ENCODE data around the gene SUN3. TPM values are rescaled to one million over a fixed set of nuclear protein-coding genes. Genes with fewer than 3 reads are reported as not detected.
"Not testable (repeated sequence)": the region's sequence is repeated elsewhere in the genome, so short reads cannot be mapped to it uniquely, and the experiment has no call there.

Gene SUN3
- total RNA-seq, 1 donor from 2014 or later: not detected

- H3K4me3 ChIP-seq: peak overlapping the region; percentile 40
- H3K36me3 ChIP-seq: no peaks in the 10 kb centered on the region
- peak; percentile 87 for DNase-seq (ENCODE audit: low spot score)
- no peaks in the 10 kb centered on the region for H4K20me1 ChIP-seq (ENCODE audit: low read depth)
- Mint-ChIP-seq H3K4me1 (peaks cover 34% of the 10 kb centered on the region), H3K9me3 (no peaks in the 10 kb centered on the region), H3K36me3 (no peaks in the 10 kb centered on the region), H3K27me3 (ENCODE audit: insufficient read depth, low read depth) (peaks cover 4% of the 10 kb centered on the region), H3K27ac (peak overlapping the region; percentile 90), H3K4me3 (peak overlapping the region; percentile 85)
- peak overlapping the region; percentile 94 for H2AFZ ChIP-seq (replicated peaks)
- no peak overlapping the region for H3K27ac ChIP-seq
- no peaks in the 10 kb centered on the region for H3K27me3 ChIP-seq
- peaks cover 11% of the 10 kb centered on the region for H3K4me1 ChIP-seq
- H3K4me2 ChIP-seq: peak overlapping the region; percentile 73
- H3K79me2 ChIP-seq (ENCODE audit: low read depth): no peaks in the 10 kb centered on the region
- H3F3A ChIP-seq (ENCODE audit: low read depth): peaks cover 3% of the 10 kb centered on the region
- no peaks in the 10 kb centered on the region for H3K9me3 ChIP-seq (ENCODE audit: low read depth)
- H3K9ac ChIP-seq: no peak overlapping the region
- no peak for TF ChIP-seq EZH2phosphoT487 (IDR thresholded peaks at IDR 0.05)
- no peak for TF ChIP-seq EZH2 (IDR thresholded peaks at IDR 0.05)
- TF ChIP-seq CTCF (IDR thresholded peaks at IDR 0.05): peak; percentile 62
Observed at GRCh38 chr7:47991741-47992311, 37.1 kb downstream of the SUN3 start.

GRCh38 chr7:47991270-47991669 lies 37.6 kb downstream of the SUN3 start:
- Histone ChIP-seq H3K4me2 (peak overlapping the region; percentile 73), H3K36me3 (no peaks in the 10 kb centered on the region), H2AFZ (replicated peaks) (peak overlapping the region; percentile 94), H3K79me2 (ENCODE audit: low read depth) (no peaks in the 10 kb centered on the region), H3K27ac (no peak overlapping the region), H3K9me3 (ENCODE audit: low read depth) (no peaks in the 10 kb centered on the region), H4K20me1 (ENCODE audit: low read depth) (no peaks in the 10 kb centered on the region), H3K4me3 (peak overlapping the region; percentile 40), H3K4me1 (peaks cover 11% of the 10 kb centered on the region), H3K27me3 (no peaks in the 10 kb centered on the region), H3K9ac (no peak overlapping the region), H3F3A (ENCODE audit: low read depth) (peaks cover 3% of the 10 kb centered on the region)
- peak overlapping the region; percentile 85 for H3K4me3 Mint-ChIP-seq
- H3K4me1 Mint-ChIP-seq: peaks cover 34% of the 10 kb centered on the region
- DNase-seq (ENCODE audit: low spot score): no peak
- peak overlapping the region; percentile 90 for H3K27ac Mint-ChIP-seq
- no peaks in the 10 kb centered on the region for H3K9me3 Mint-ChIP-seq
- TF ChIP-seq EZH2phosphoT487 (IDR thresholded peaks at IDR 0.05) (no peak), EZH2 (IDR thresholded peaks at IDR 0.05) (no peak), CTCF (IDR thresholded peaks at IDR 0.05) (no peak)
- peaks cover 4% of the 10 kb centered on the region for H3K27me3 Mint-ChIP-seq (ENCODE audit: insufficient read depth, low read depth)
- H3K36me3 Mint-ChIP-seq: no peaks in the 10 kb centered on the region

GRCh38 chr7:47990592-47990991 lies 38.3 kb downstream of the SUN3 start:
- H3K27ac Mint-ChIP-seq: peak overlapping the region; percentile 36
- H3K27ac ChIP-seq: no peak overlapping the region
- H3K36me3 Mint-ChIP-seq: no peaks in the 10 kb centered on the region
- peak overlapping the region; percentile 72 for H3K4me3 Mint-ChIP-seq
- H3K36me3 ChIP-seq: no peaks in the 10 kb centered on the region
- H3K9me3 Mint-ChIP-seq: no peaks in the 10 kb centered on the region
- no peaks in the 10 kb centered on the region for H3K9me3 ChIP-seq (ENCODE audit: low read depth)
- H2AFZ ChIP-seq (replicated peaks): no peak overlapping the region
- no peak overlapping the region for H3K4me3 ChIP-seq
- H3K27me3 Mint-ChIP-seq (ENCODE audit: insufficient read depth, low read depth): peaks cover 4% of the 10 kb centered on the region
- H3K4me2 ChIP-seq: no peak overlapping the region
- no peak for DNase-seq (ENCODE audit: low spot score)
- H3K4me1 ChIP-seq: peaks cover 11% of the 10 kb centered on the region
- peaks cover 34% of the 10 kb centered on the region for H3K4me1 Mint-ChIP-seq
- H3K79me2 ChIP-seq (ENCODE audit: low read depth): no peaks in the 10 kb centered on the region
- no peak overlapping the region for H3K9ac ChIP-seq
- no peaks in the 10 kb centered on the region for H4K20me1 ChIP-seq (ENCODE audit: low read depth)
- H3K27me3 ChIP-seq: no peaks in the 10 kb centered on the region
- no peak for TF ChIP-seq EZH2 (IDR thresholded peaks at IDR 0.05)
- TF ChIP-seq EZH2phosphoT487 (IDR thresholded peaks at IDR 0.05): no peak
- no peak for TF ChIP-seq CTCF (IDR thresholded peaks at IDR 0.05)
- H3F3A ChIP-seq (ENCODE audit: low read depth): peaks cover 3% of the 10 kb centered on the region

GRCh38 chr7:47989607-47990400 lies 39.1 kb downstream of the SUN3 start:
- H4K20me1 ChIP-seq (ENCODE audit: low read depth); H3K9me3 ChIP-seq (ENCODE audit: low read depth); H3K9me3 Mint-ChIP-seq; H3K27ac Mint-ChIP-seq; H3K79me2 ChIP-seq (ENCODE audit: low read depth); H3K4me3 Mint-ChIP-seq; H3K36me3 ChIP-seq; H3K9ac ChIP-seq; H3K36me3 Mint-ChIP-seq; H3K4me3 ChIP-seq; H3F3A ChIP-seq (ENCODE audit: low read depth); DNase-seq (ENCODE audit: low spot score); H3K27me3 Mint-ChIP-seq (ENCODE audit: insufficient read depth, low read depth); H3K27me3 ChIP-seq; H3K27ac ChIP-seq: not testable (repeated sequence)
- Histone ChIP-seq H2AFZ (replicated peaks) (peak overlapping the region; percentile 68), H3K4me1 (peaks cover 11% of the 10 kb centered on the region), H3K4me2 (peak overlapping the region; percentile 38)
- peaks cover 34% of the 10 kb centered on the region for H3K4me1 Mint-ChIP-seq

Data from neural progenitor cell (in vitro differentiated cells).